ENCODE measurements around the gene HBP1.

DNA sequence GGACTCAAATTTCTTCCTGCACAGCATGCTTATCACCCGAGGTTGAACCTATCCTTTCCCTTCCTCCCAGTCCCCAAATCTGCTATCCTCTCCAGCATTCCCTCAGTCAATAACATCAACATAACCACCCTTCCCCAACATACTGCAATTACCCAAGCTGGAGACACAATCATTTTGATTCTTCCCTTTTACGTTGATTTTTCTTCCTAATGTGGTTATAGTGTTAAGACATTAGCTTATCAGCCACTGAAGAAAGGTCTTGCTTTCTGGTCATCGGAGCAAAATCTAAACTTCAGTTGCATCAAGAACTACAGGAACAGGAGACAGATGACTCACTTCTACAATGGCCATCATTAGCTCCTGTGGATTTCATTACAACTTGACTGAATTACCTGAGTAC is 3.5 kb upstream of the HBP1 start:
- TF ChIP-seq, protein P1, sequence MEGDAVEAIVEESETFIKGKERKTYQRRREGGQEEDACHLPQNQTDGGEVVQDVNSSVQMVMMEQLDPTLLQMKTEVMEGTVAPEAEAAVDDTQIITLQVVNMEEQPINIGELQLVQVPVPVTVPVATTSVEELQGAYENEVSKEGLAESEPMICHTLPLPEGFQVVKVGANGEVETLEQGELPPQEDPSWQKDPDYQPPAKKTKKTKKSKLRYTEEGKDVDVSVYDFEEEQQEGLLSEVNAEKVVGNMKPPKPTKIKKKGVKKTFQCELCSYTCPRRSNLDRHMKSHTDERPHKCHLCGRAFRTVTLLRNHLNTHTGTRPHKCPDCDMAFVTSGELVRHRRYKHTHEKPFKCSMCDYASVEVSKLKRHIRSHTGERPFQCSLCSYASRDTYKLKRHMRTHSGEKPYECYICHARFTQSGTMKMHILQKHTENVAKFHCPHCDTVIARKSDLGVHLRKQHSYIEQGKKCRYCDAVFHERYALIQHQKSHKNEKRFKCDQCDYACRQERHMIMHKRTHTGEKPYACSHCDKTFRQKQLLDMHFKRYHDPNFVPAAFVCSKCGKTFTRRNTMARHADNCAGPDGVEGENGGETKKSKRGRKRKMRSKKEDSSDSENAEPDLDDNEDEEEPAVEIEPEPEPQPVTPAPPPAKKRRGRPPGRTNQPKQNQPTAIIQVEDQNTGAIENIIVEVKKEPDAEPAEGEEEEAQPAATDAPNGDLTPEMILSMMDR (IDR thresholded peaks at IDR 0.05): no peak
- no peak for TF ChIP-seq POLR2A (IDR thresholded peaks at IDR 0.05)
